Measurements from ENCODE around the gene PROM1. TPM values are rescaled to one million over a fixed set of nuclear protein-coding genes. Genes with fewer than 3 reads are reported as not detected.

Gene PROM1
- total RNA-seq, 2 experiments from 2014 or later, result 0.34 to 0.56 TPM

GRCh38 chr4:16088601-16089000 lies 4.8 kb upstream of the PROM1 start:
- H3K27me3 Mint-ChIP-seq, result peaks cover 61% of the 10 kb centered on the region
- H3K9me3 Mint-ChIP-seq, result peaks cover 2% of the 10 kb centered on the region
- H3K4me1 Mint-ChIP-seq, result peaks cover 5% of the 10 kb centered on the region
- no peak for DNase-seq
- peaks cover 2% of the 10 kb centered on the region for H3K36me3 Mint-ChIP-seq
- no peak overlapping the region for H3K27ac Mint-ChIP-seq
- no peak overlapping the region for H3K4me3 Mint-ChIP-seq

GRCh38 chr4:16085822-16086221 lies 2.0 kb upstream of the PROM1 start:
- Mint-ChIP-seq H3K4me1 (peaks cover 16% of the 10 kb centered on the region), H3K36me3 (peaks cover 2% of the 10 kb centered on the region), H3K27me3 (peaks cover 78% of the 10 kb centered on the region), H3K27ac (no peak overlapping the region), H3K9me3 (peaks cover 2% of the 10 kb centered on the region), H3K4me3 (no peak overlapping the region)
- no peak for DNase-seq

GRCh38 chr4:16082426-16083240 lies 1.2 kb downstream of the PROM1 start:
- peaks cover 2% of the 10 kb centered on the region for H3K9me3 Mint-ChIP-seq
- DNase-seq, result peak; percentile 23
- H3K27me3 Mint-ChIP-seq, result peaks cover 78% of the 10 kb centered on the region
- H3K4me1 Mint-ChIP-seq, result peaks cover 20% of the 10 kb centered on the region
- H3K36me3 Mint-ChIP-seq, result peaks cover 2% of the 10 kb centered on the region
- H3K27ac Mint-ChIP-seq, result no peak overlapping the region
- H3K4me3 Mint-ChIP-seq, result peak overlapping the region; percentile 74

- no peak overlapping the region for H3K27ac Mint-ChIP-seq
- peaks cover 80% of the 10 kb centered on the region for H3K27me3 Mint-ChIP-seq
- no peak for DNase-seq
- peak overlapping the region; percentile 74 for H3K4me3 Mint-ChIP-seq
- peaks cover 20% of the 10 kb centered on the region for H3K4me1 Mint-ChIP-seq
- H3K9me3 Mint-ChIP-seq, result peaks cover 2% of the 10 kb centered on the region
- H3K36me3 Mint-ChIP-seq, result peaks cover 2% of the 10 kb centered on the region
Observed at GRCh38 chr4:16082041-16082425, 1.8 kb downstream of the PROM1 start.

GRCh38 chr4:16079046-16079445 lies 4.8 kb downstream of the PROM1 start:
- no peaks in the 10 kb centered on the region for H3K9me3 Mint-ChIP-seq
- H3K4me1 Mint-ChIP-seq, result peaks cover 19% of the 10 kb centered on the region
- no peak for DNase-seq
- peaks cover 63% of the 10 kb centered on the region for H3K27me3 Mint-ChIP-seq
- H3K4me3 Mint-ChIP-seq, result no peak overlapping the region
- no peaks in the 10 kb centered on the region for H3K36me3 Mint-ChIP-seq
- H3K27ac Mint-ChIP-seq, result no peak overlapping the region

- H3K9me3 Mint-ChIP-seq, result no peaks in the 10 kb centered on the region
- DNase-seq, result no peak
- H3K4me3 Mint-ChIP-seq, result no peak overlapping the region
- H3K4me1 Mint-ChIP-seq, result peaks cover 16% of the 10 kb centered on the region
- H3K27ac Mint-ChIP-seq, result no peak overlapping the region
- H3K27me3 Mint-ChIP-seq, result peaks cover 57% of the 10 kb centered on the region
- no peaks in the 10 kb centered on the region for H3K36me3 Mint-ChIP-seq
Observed at GRCh38 chr4:16078195-16078760, 5.5 kb downstream of the PROM1 start.

GRCh38 chr4:16077786-16078185 lies 6.0 kb downstream of the PROM1 start:
- H3K36me3 Mint-ChIP-seq, result no peaks in the 10 kb centered on the region
- no peaks in the 10 kb centered on the region for H3K9me3 Mint-ChIP-seq
- peaks cover 55% of the 10 kb centered on the region for H3K27me3 Mint-ChIP-seq
- H3K4me3 Mint-ChIP-seq, result no peak overlapping the region
- no peak for DNase-seq
- H3K4me1 Mint-ChIP-seq, result peaks cover 14% of the 10 kb centered on the region
- H3K27ac Mint-ChIP-seq, result no peak overlapping the region

- Mint-ChIP-seq H3K9me3 (no peaks in the 10 kb centered on the region), H3K4me3 (no peak overlapping the region), H3K27me3 (peaks cover 50% of the 10 kb centered on the region), H3K36me3 (no peaks in the 10 kb centered on the region), H3K4me1 (peaks cover 4% of the 10 kb centered on the region), H3K27ac (no peak overlapping the region)
- DNase-seq, result no peak
Observed at GRCh38 chr4:16075975-16076757, 7.7 kb downstream of the PROM1 start.

GRCh38 chr4:16075061-16075460 lies 8.8 kb downstream of the PROM1 start:
- Mint-ChIP-seq H3K36me3 (no peaks in the 10 kb centered on the region), H3K4me1 (peaks cover 4% of the 10 kb centered on the region), H3K9me3 (no peaks in the 10 kb centered on the region), H3K4me3 (no peak overlapping the region), H3K27me3 (peaks cover 46% of the 10 kb centered on the region), H3K27ac (no peak overlapping the region)
- no peak for DNase-seq

- Mint-ChIP-seq H3K36me3 (no peaks in the 10 kb centered on the region), H3K4me1 (no peaks in the 10 kb centered on the region), H3K27ac (no peak overlapping the region), H3K27me3 (peaks cover 22% of the 10 kb centered on the region), H3K9me3 (no peaks in the 10 kb centered on the region), H3K4me3 (no peak overlapping the region)
- DNase-seq, result no peak
Observed at GRCh38 chr4:16072168-16072567, 11.7 kb downstream of the PROM1 start.

GRCh38 chr4:16070203-16070602 lies 13.6 kb downstream of the PROM1 start:
- Mint-ChIP-seq H3K36me3 (no peaks in the 10 kb centered on the region), H3K4me1 (no peaks in the 10 kb centered on the region), H3K9me3 (no peaks in the 10 kb centered on the region), H3K27ac (no peak overlapping the region), H3K4me3 (no peak overlapping the region), H3K27me3 (peaks cover 15% of the 10 kb centered on the region)
- DNase-seq, result no peak

GRCh38 chr4:16067515-16067914 lies 16.3 kb downstream of the PROM1 start:
- Mint-ChIP-seq H3K27ac (no peak overlapping the region), H3K9me3 (peaks cover 5% of the 10 kb centered on the region), H3K36me3 (peaks cover 2% of the 10 kb centered on the region), H3K27me3 (peaks cover 13% of the 10 kb centered on the region), H3K4me1 (peaks cover 3% of the 10 kb centered on the region), H3K4me3 (no peak overlapping the region)
- no peak for DNase-seq

- Mint-ChIP-seq H3K27me3 (peaks cover 9% of the 10 kb centered on the region), H3K4me3 (no peak overlapping the region), H3K4me1 (peaks cover 7% of the 10 kb centered on the region), H3K36me3 (peaks cover 2% of the 10 kb centered on the region), H3K27ac (no peak overlapping the region), H3K9me3 (peaks cover 5% of the 10 kb centered on the region)
- no peak for DNase-seq
Observed at GRCh38 chr4:16066586-16067128, 17.2 kb downstream of the PROM1 start.

- H3K4me1 Mint-ChIP-seq, result peaks cover 7% of the 10 kb centered on the region
- H3K27ac Mint-ChIP-seq, result no peak overlapping the region
- peaks cover 5% of the 10 kb centered on the region for H3K9me3 Mint-ChIP-seq
Observed at GRCh38 chr4:16065066-16065465, 18.8 kb downstream of the PROM1 start.

GRCh38 chr4:16062601-16063000 lies 21.2 kb downstream of the PROM1 start:
- DNase-seq, result no peak
- H3K36me3 Mint-ChIP-seq, result peaks cover 2% of the 10 kb centered on the region
- no peak overlapping the region for H3K27ac Mint-ChIP-seq
- H3K9me3 Mint-ChIP-seq, result peaks cover 5% of the 10 kb centered on the region
- H3K4me3 Mint-ChIP-seq, result no peak overlapping the region
- H3K4me1 Mint-ChIP-seq, result peaks cover 7% of the 10 kb centered on the region
- H3K27me3 Mint-ChIP-seq, result peaks cover 14% of the 10 kb centered on the region

More at GRCh38 chr4:16065066-16065465, 18.8 kb downstream of the PROM1 start:
- Mint-ChIP-seq H3K36me3 (peaks cover 2% of the 10 kb centered on the region), H3K27me3 (peaks cover 11% of the 10 kb centered on the region), H3K4me3 (no peak overlapping the region)
- DNase-seq, result no peak
